Ovary (tissue), 9 donors: ENCODE measurements around the gene CDC42BPA. TPM values are rescaled to one million over a fixed set of nuclear protein-coding genes. Genes with fewer than 3 reads are reported as not detected.

Experiments
- DNase-seq, 5 donors: peaks; one replicate each; pipeline ENCODE4 v3.0.0-alpha.2; 2019 to 2020
- H3K27ac ChIP-seq, 2 donors: fragments of 200-600 bp; one replicate each; pipeline versions ENCODE4 v1.5.1 to v1.8.0; 2019 to 2022
- H3K27me3 ChIP-seq: fragments of 200-600 bp; one replicate; pipeline ENCODE4 v1.8.0; 2022
- H3K36me3 ChIP-seq: fragments of 200-600 bp; sonication (generic); one replicate; pipeline ENCODE4 v1.5.1; 2019
- H3K4me1 ChIP-seq: one replicate; pipeline ENCODE4 v1.8.1; 2013; ENCODE audit warnings: mild to moderate bottlenecking, moderate library complexity; ENCODE audit not compliant: insufficient read depth
- H3K4me3 ChIP-seq: fragments of 200-600 bp; sonication (generic); one replicate; pipeline ENCODE4 v1.5.1; 2017
- H3K9me3 ChIP-seq, 2 donors: fragments of 200-600 bp in 1 of 2; sonication (generic) in 1 of 2; one replicate each; pipeline versions ENCODE4 v1.5.1 to v1.8.1; 2013 to 2019; ENCODE audit warnings: mild to moderate bottlenecking in 1 of 2, moderate library complexity in 1 of 2
- CTCF ChIP-seq, 3 donors: fragments of 450-650 bp in 2 of 3; fragments of 200-600 bp in 1 of 3; IDR thresholded peaks; one replicate each; pipeline versions ENCODE4 v1.5.1 to v1.8.0; 2016 to 2022; ENCODE audit warnings: antibody characterized with exemption in 3 of 3, mild to moderate bottlenecking in 1 of 3
- EP300 ChIP-seq: sonication (generic); formaldehyde crosslinking; IDR thresholded peaks from one replicate; pipeline ENCODE4 v1.6.1; 2017; ENCODE audit warnings: antibody characterized with exemption
- POLR2A ChIP-seq: fragments of 450-650 bp; IDR thresholded peaks from one replicate; pipeline ENCODE4 v1.6.1; 2017; ENCODE audit warnings: antibody characterized with exemption, mild to moderate bottlenecking, moderate library complexity
- WGBS, 3 donors: extraction: QIAGEN DNeasy Blood & Tissue Kit in 1 of 3; methylation state at CpG; one replicate each; pipeline versions ENCODE4 v1.1.5 to v1.1.7; 2013 to 2017; 5-methylcytosine and 5-hydroxymethylcytosine counted together
- intact Hi-C, 4 donors: fragments of 100-400 bp; cut with DNase I; formaldehyde crosslinking; loops; one replicate each; pipeline versions ENCODE4 v1.11.0 to v1.15.1; 2022 to 2023
- polyA plus RNA-seq, 2 donors: library from polyadenylated mRNA; stranded (reverse); fragments of 200-250 nt in 1 of 2; fragments of 350-450 nt in 1 of 2; fragmentation: Illumina TruSeq in 1 of 2; extraction: RNeasy Lipid Tissue Mini Kit (QIAGEN cat#74804) in 1 of 2; gene quantifications; one replicate each; pipeline ENCODE4 v1.2.3, GENCODE V29; 2013 to 2014
- total RNA-seq, 7 donors: library from RNA; depleted of rRNA in 2 of 7; stranded (reverse); fragments of >200 nt in 2 of 7; fragmentation: NEBNext Ultra II Directional in 3 of 7; extraction: Animal tissue kit (Norgen Biotek cat#: 25700) in 3 of 7; gene quantifications; one replicate each; pipeline versions ENCODE4 v1.1.0 to v1.2.4, GENCODE V29; 2016 to 2023
- donor health status: DM: no; HTN: no; CAD: no; lungs with moderate emphysema.
- donor health status: DM: no; HTN: no; CAD: no.
- donor health status: Bipolar disorder and iron deficiency.
- donor health status: DM: yes; HTN: yes; CAD: no.
- donor health status: DM: no; HTN: no; CAD: no.
- donor health status: DM: yes; HTN: yes; CAD: no.

Gene CDC42BPA
- total and polyA plus RNA-seq, 9 donors, result 11.1 to 56.2 (median 40.2) TPM

GRCh38 chr1:227270554-227270953, 47.7 kb downstream of the CDC42BPA start:
- 90 to 94% (median 90%) methylated on average over 2 of the region's 2 CpGs for WGBS, 3 donors
- DNase-seq, result no peak
- Histone ChIP-seq H3K4me3 (no peak overlapping the region), H3K27me3 (no peaks in the 10 kb centered on the region), H3K27ac (no peak overlapping the region), H3K4me1 (peaks cover 2% of the 10 kb centered on the region), H3K36me3 (no peaks in the 10 kb centered on the region), H3K9me3 (no peaks in the 10 kb centered on the region)
- no peak for TF ChIP-seq EP300
- TF ChIP-seq CTCF (IDR thresholded peaks at IDR 0.05), result no peak
- TF ChIP-seq POLR2A, result no peak
- intact Hi-C loops, result no loop called here

- TF ChIP-seq CTCF (IDR thresholded peaks at IDR 0.05) (no peak), EP300 (no peak), POLR2A (no peak)
- no peaks in the 10 kb centered on the region for H3K36me3 ChIP-seq
- H3K4me1 ChIP-seq, result peaks cover 4% of the 10 kb centered on the region
- no peak overlapping the region for H3K4me3 ChIP-seq
- intact Hi-C loops, result no loop called here
- no peaks in the 10 kb centered on the region for H3K9me3 ChIP-seq
- H3K27me3 ChIP-seq, result no peaks in the 10 kb centered on the region
- WGBS, 3 donors, result 14 to 25% (median 24%) methylated on average over 1 of the region's 1 CpG
- H3K27ac ChIP-seq, result no peak overlapping the region
- DNase-seq, result no peak
Observed at GRCh38 chr1:227268943-227269342, 49.3 kb downstream of the CDC42BPA start.

- peaks cover 4% of the 10 kb centered on the region for H3K4me1 ChIP-seq
- TF ChIP-seq CTCF (IDR thresholded peaks at IDR 0.05) (no peak), POLR2A (no peak), EP300 (no peak)
- H3K4me3 ChIP-seq, result no peak overlapping the region
- no peak for DNase-seq
- WGBS, 3 donors, result 44 to 65% (median 55%) methylated on average over 3 of the region's 3 CpGs
- H3K27me3 ChIP-seq, result no peaks in the 10 kb centered on the region
- no peaks in the 10 kb centered on the region for H3K9me3 ChIP-seq
- no peaks in the 10 kb centered on the region for H3K36me3 ChIP-seq
- H3K27ac ChIP-seq, result no peak overlapping the region
- intact Hi-C loops, result no loop called here
Observed at GRCh38 chr1:227265891-227266290, 52.4 kb downstream of the CDC42BPA start.

GRCh38 chr1:227263869-227264268, 54.4 kb downstream of the CDC42BPA start:
- DNase-seq, result no peak
- 96 to 100% (median 100%) methylated on average over 1 of the region's 1 CpG for WGBS, 3 donors
- no peaks in the 10 kb centered on the region for H3K9me3 ChIP-seq
- no peaks in the 10 kb centered on the region for H3K36me3 ChIP-seq
- intact Hi-C loops, result no loop called here
- peaks cover 4% of the 10 kb centered on the region for H3K4me1 ChIP-seq
- no peaks in the 10 kb centered on the region for H3K27me3 ChIP-seq
- TF ChIP-seq POLR2A (no peak), EP300 (no peak), CTCF (IDR thresholded peaks at IDR 0.05) (no peak)
- no peak overlapping the region for H3K4me3 ChIP-seq
- H3K27ac ChIP-seq, result no peak overlapping the region

- Histone ChIP-seq H3K36me3 (no peaks in the 10 kb centered on the region), H3K27me3 (no peaks in the 10 kb centered on the region), H3K4me3 (no peak overlapping the region), H3K27ac (no peak overlapping the region), H3K4me1 (peaks cover 2% of the 10 kb centered on the region), H3K9me3 (no peaks in the 10 kb centered on the region)
- TF ChIP-seq EP300 (no peak), POLR2A (no peak), CTCF (IDR thresholded peaks at IDR 0.05) (no peak)
- intact Hi-C loops, result no loop called here
- 90 to 92% (median 91%) methylated on average over 2 of the region's 2 CpGs for WGBS, 3 donors
- no peak for DNase-seq
Observed at GRCh38 chr1:227261501-227261900, 56.8 kb downstream of the CDC42BPA start.
